Thoracic aorta (tissue), 2 donors: ENCODE results near the gene ATP6V0E1. TPM values are rescaled to one million over a fixed set of nuclear protein-coding genes. Genes with fewer than 3 reads are reported as not detected.

Experiments used
- ATAC-seq: fragments of 150-250 bp; one replicate; pipeline ENCODE4 v1.8.0; 2017; ENCODE audit warnings: low read depth; ENCODE audit not compliant: insufficient number of reproducible peaks, low FRiP score
- DNase-seq: peaks from one replicate; pipeline ENCODE4 v3.0.0-alpha.2; 2020; ENCODE audit warnings: low spot score
- H3K27ac ChIP-seq, 2 donors: fragments of 200-600 bp; sonication (generic); 1 replicate in 1 of 2; 2 replicates in 1 of 2; pipeline ENCODE4 v1.5.1; 2016; ENCODE audit warnings: mild to moderate bottlenecking in 2 of 2, moderate library complexity in 2 of 2
- H3K27me3 ChIP-seq: fragments of 200-600 bp; sonication (generic); replicated peaks from 2 replicates; pipeline ENCODE4 v1.6.0; 2016; ENCODE audit warnings: mild to moderate bottlenecking; ENCODE audit not compliant: insufficient read depth
- H3K36me3 ChIP-seq: fragments of 200-600 bp; sonication (generic); one replicate; pipeline ENCODE4 v1.5.1; 2016
- H3K4me1 ChIP-seq, 2 donors: fragments of 200-600 bp; sonication (generic); 1 replicate in 1 of 2; 2 replicates in 1 of 2; pipeline versions ENCODE4 v1.5.1 to v1.6.0; 2016; ENCODE audit warnings: low read depth in 2 of 2, mild to moderate bottlenecking in 1 of 2; ENCODE audit not compliant: control insufficient read depth in 1 of 2
- H3K4me3 ChIP-seq: fragments of 200-600 bp; sonication (generic); 2 replicates; pipeline ENCODE4 v1.5.1; 2016; ENCODE audit warnings: mild to moderate bottlenecking
- H3K9me3 ChIP-seq: fragments of 200-600 bp; sonication (generic); 2 replicates; pipeline ENCODE4 v1.5.1; 2016
- total RNA-seq, 2 donors: library from RNA; depleted of rRNA; stranded (reverse); fragments of >200 nt; gene quantifications; one replicate each; pipeline versions ENCODE4 v1.1.0 to v1.2.3, GENCODE V29; 2016
- TF ChIP-seq, protein P1 (sequence below): fragments of 200-600 bp; sonication (generic); IDR thresholded peaks from one replicate; pipeline ENCODE4 v1.5.1; 2019; ENCODE audit warnings: antibody characterized with exemption

The ATP6V0E1 gene
- total RNA-seq, 2 donors from 2014 or later: 117 to 123 TPM

DNA sequence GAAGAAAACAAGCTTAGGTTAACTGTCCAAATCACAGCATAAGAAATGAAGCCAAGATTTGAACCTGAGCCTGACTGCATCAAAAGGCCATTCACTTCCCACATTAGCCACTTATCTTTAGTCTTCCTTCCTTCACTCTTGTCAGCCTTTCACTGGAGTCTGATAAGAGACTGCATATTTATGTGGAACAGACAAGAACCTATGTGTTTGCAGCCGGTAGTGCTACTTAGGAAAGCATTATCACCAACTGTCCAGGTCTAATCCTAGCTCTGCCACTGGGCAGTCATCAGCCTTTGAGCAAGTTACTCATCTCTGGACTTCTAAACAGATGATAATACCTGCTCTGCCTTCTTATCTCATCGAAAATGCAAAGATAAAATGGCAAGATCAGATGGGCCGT, 12.1 kb upstream of the ATP6V0E1 start:
- H3K4me1 ChIP-seq: no peaks in the 10 kb centered on the region
- H3K27ac ChIP-seq: no peak overlapping the region
- TF ChIP-seq, protein P1, sequence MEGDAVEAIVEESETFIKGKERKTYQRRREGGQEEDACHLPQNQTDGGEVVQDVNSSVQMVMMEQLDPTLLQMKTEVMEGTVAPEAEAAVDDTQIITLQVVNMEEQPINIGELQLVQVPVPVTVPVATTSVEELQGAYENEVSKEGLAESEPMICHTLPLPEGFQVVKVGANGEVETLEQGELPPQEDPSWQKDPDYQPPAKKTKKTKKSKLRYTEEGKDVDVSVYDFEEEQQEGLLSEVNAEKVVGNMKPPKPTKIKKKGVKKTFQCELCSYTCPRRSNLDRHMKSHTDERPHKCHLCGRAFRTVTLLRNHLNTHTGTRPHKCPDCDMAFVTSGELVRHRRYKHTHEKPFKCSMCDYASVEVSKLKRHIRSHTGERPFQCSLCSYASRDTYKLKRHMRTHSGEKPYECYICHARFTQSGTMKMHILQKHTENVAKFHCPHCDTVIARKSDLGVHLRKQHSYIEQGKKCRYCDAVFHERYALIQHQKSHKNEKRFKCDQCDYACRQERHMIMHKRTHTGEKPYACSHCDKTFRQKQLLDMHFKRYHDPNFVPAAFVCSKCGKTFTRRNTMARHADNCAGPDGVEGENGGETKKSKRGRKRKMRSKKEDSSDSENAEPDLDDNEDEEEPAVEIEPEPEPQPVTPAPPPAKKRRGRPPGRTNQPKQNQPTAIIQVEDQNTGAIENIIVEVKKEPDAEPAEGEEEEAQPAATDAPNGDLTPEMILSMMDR: no peak
- no peak for DNase-seq
- no peak for ATAC-seq
- no peak overlapping the region for H3K4me3 ChIP-seq
- H3K36me3 ChIP-seq: peaks cover 17% of the 10 kb centered on the region
- H3K9me3 ChIP-seq: no peaks in the 10 kb centered on the region
- H3K27me3 ChIP-seq: no peaks in the 10 kb centered on the region

DNA sequence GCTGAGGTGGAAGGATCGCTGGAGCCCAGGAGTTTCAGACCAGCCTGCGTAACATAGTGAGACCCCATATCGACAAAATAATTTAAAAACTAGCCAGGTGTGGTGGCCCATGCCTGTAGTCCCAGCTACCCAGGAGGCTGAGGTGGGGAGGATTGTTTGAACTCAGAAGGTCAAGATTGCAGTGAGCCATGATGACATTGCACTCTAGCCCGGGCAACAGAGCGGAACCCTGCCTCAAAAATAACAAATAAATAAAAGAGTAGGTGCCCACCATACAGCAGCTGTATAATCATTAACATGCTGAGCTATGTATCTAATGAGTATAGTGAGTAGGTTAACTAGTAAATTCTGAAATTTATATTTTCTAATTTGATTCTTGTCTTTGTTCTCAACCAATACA, 11.0 kb upstream of the ATP6V0E1 start:
- Histone ChIP-seq H3K36me3 (peaks cover 17% of the 10 kb centered on the region), H3K27ac (no peak overlapping the region), H3K27me3 (no peaks in the 10 kb centered on the region), H3K4me1 (no peaks in the 10 kb centered on the region), H3K9me3 (no peaks in the 10 kb centered on the region), H3K4me3 (no peak overlapping the region)
- TF ChIP-seq, protein P1: no peak
- no peak for ATAC-seq
- DNase-seq: no peak

DNA sequence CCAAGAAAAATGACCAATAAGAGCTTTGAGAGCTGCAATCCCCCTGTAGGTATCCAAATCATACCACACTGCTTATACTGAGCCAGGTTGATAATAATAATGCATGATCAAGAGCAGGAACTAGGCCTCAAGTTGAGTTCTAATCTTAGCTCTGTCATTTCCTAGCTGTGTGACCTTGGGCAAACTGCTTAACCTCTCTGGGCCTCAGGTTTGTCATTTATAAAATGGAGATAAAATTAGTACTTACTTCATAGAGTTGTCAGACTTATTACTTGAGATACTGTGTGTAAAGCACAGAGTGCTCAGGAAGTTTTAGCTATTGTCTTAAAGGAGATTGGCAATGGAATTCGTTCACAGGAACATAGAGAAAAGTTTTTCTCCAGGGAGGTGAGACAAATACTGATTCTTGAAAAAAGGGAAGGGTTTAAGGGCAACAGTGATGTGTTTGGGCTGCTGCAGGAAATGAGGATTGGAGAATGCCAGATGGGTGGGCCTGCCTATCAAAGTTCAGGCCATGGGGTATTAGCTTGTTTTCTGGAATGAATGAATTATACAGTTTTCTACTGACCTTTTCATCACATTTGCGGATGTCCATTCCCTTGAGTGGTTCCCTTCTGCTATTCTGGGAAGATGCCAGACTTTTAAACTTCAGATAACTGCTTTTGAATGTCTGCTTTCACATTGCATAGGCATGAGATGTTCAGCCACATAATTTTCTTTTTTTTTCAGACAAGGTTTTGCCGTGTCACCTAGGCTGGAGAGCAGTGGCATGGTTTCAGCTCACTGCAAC, 10.2 kb upstream of the ATP6V0E1 start:
- Histone ChIP-seq H3K36me3 (peaks cover 14% of the 10 kb centered on the region), H3K4me3 (no peak overlapping the region), H3K27me3 (no peaks in the 10 kb centered on the region), H3K27ac (no peak overlapping the region), H3K9me3 (no peaks in the 10 kb centered on the region), H3K4me1 (no peaks in the 10 kb centered on the region)
- TF ChIP-seq, protein P1: no peak
- DNase-seq: no peak
- no peak for ATAC-seq

DNA sequence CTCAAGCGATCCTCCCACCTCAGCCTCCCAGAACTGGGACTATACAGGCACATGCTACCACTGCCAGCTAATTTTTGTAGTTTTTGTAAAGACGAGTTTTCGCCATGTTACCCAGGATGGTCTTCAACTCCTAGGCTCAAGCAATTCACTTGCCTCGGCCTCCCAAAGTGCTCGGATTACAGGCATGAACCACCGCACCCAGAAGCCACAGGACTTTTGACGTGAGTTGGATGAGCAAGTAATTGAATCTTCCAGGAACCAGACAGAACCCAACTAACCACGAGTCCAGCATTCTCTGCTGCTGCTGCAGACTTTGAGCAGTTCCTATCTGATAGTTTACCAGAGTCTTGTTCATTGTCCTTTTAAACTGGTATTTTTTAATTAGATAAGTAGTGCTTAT, 9.6 kb upstream of the ATP6V0E1 start:
- no peak overlapping the region for H3K4me3 ChIP-seq
- ATAC-seq (no peak), DNase-seq (no peak)
- peaks cover 11% of the 10 kb centered on the region for H3K36me3 ChIP-seq
- no peaks in the 10 kb centered on the region for H3K9me3 ChIP-seq
- TF ChIP-seq, protein P1: no peak
- no peaks in the 10 kb centered on the region for H3K27me3 ChIP-seq
- no peaks in the 10 kb centered on the region for H3K4me1 ChIP-seq
- H3K27ac ChIP-seq: no peak overlapping the region

DNA sequence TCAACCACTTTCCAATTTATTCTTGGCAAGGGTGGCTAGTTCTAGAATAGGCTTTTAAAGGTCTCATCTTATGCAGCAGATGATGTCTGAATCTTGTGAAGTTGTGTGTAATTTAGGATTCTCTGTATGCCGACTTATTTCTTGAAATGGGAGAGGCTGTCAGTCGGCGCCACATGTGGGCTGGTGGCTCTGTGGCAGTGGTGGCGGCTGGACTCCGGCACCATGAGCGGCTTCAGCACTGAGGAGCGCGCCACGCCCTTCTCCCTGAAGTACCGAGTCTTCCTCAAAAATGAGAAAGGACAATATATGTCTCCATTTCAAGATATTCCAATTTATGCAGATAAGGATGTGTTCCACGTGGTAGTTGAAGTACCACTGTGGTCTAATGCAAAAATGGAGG, 8.3 kb upstream of the ATP6V0E1 start:
- ATAC-seq: no peak
- Histone ChIP-seq H3K4me1 (no peaks in the 10 kb centered on the region), H3K36me3 (no peaks in the 10 kb centered on the region), H3K4me3 (no peak overlapping the region), H3K27ac (no peak overlapping the region), H3K27me3 (no peaks in the 10 kb centered on the region), H3K9me3 (no peaks in the 10 kb centered on the region)
- DNase-seq: no peak
- TF ChIP-seq, protein P1: no peak
